Activated B cell treated with CpG ODN at 0.5 μM for 24 hours (primary cell): ENCODE data around the gene PIK3CA. TPM values are rescaled to one million over a fixed set of nuclear protein-coding genes. Genes with fewer than 3 reads are reported as not detected.
"Not testable (repeated sequence)": the region's sequence is repeated elsewhere in the genome, so short reads cannot be mapped to it uniquely, and the experiment has no call there.

Source experiments
- ATAC-seq: fragments of 200-7000 bp; cut with Tn5 transposase; one replicate; pipeline ENCODE4 v1.10.0; 2021; ENCODE audit warnings: low read depth, mild to moderate bottlenecking, moderate library complexity
- CTCF ChIA-PET: fragments of 350-600 bp; sonication (Branson Sonifier 250); formaldehyde crosslinking; loops from one replicate; lab custom pipeline; 2021; ENCODE audit warnings: antibody characterized with exemption; lab: Charles Lee
- POLR2A ChIA-PET: fragments of 350-600 bp; sonication (Branson Sonifier 250); formaldehyde crosslinking; loops from one replicate; lab custom pipeline; 2021; ENCODE audit warnings: antibody characterized with exemption; lab: Charles Lee
- DNase-seq: peaks from one replicate; pipeline ENCODE4 v3.0.0; 2022
- H3K27ac Mint-ChIP-seq: one replicate; pipeline ENCODE4 v1.8.0; 2020; ENCODE audit warnings: mixed read lengths
- H3K27me3 Mint-ChIP-seq: one replicate; pipeline ENCODE4 v1.8.0; 2021; ENCODE audit warnings: mixed read lengths
- H3K36me3 Mint-ChIP-seq: one replicate; pipeline ENCODE4 v1.8.0; 2021; ENCODE audit warnings: low read depth, mixed read lengths
- H3K4me1 Mint-ChIP-seq: one replicate; pipeline ENCODE4 v1.8.0; 2021; ENCODE audit warnings: mixed read lengths
- H3K4me3 Mint-ChIP-seq: one replicate; pipeline ENCODE4 v1.8.0; 2020; ENCODE audit warnings: mild to moderate bottlenecking, mixed read lengths
- H3K9me3 Mint-ChIP-seq: one replicate; pipeline ENCODE4 v1.8.0; 2020; ENCODE audit warnings: mixed read lengths
- intact Hi-C: fragments of 100-400 bp; cut with micrococcal nuclease; formaldehyde crosslinking; loops from one replicate; pipeline ENCODE4 v1.15.1; 2024
- total RNA-seq: library from RNA; stranded (reverse); gene quantifications from 2 replicates; pipeline ENCODE4 v1.2.3, GENCODE V29; 2022
- TF ChIP-seq, protein P1 (sequence below): fragments of 200-600 bp; IDR thresholded peaks from one replicate; pipeline ENCODE4 v1.8.0; 2022; ENCODE audit warnings: antibody characterized with exemption, mild to moderate bottlenecking

The PIK3CA gene
- total RNA-seq, 1 donor from 2014 or later, result 40.5 TPM

DNA sequence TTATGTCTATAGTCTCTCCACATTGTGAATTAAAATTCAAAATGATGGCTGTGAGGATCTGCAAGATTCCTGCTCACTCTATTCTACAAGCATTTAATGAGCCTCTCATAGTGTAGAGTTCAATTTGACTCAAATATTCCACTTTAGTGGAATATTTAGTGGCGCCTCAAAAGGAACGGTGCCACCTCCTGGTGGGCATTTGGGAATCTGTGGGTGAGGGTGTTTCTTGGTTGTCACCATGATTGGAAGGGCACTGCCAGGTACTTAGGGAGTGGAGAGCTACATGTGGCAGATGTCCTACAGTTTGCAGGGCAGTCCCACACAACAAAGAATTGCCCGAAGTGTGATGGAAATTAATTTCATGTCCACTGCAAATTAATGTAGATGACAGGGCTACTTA is 124.2 kb downstream of the PIK3CA start:
- H3K36me3 Mint-ChIP-seq, result no peaks in the 10 kb centered on the region
- H3K4me3 Mint-ChIP-seq, result no peak overlapping the region
- H3K9me3 Mint-ChIP-seq, result no peaks in the 10 kb centered on the region
- H3K4me1 Mint-ChIP-seq, result peaks cover 18% of the 10 kb centered on the region
- DNase-seq, result no peak
- TF ChIP-seq, protein P1, sequence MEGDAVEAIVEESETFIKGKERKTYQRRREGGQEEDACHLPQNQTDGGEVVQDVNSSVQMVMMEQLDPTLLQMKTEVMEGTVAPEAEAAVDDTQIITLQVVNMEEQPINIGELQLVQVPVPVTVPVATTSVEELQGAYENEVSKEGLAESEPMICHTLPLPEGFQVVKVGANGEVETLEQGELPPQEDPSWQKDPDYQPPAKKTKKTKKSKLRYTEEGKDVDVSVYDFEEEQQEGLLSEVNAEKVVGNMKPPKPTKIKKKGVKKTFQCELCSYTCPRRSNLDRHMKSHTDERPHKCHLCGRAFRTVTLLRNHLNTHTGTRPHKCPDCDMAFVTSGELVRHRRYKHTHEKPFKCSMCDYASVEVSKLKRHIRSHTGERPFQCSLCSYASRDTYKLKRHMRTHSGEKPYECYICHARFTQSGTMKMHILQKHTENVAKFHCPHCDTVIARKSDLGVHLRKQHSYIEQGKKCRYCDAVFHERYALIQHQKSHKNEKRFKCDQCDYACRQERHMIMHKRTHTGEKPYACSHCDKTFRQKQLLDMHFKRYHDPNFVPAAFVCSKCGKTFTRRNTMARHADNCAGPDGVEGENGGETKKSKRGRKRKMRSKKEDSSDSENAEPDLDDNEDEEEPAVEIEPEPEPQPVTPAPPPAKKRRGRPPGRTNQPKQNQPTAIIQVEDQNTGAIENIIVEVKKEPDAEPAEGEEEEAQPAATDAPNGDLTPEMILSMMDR, result no peak
- no peak for ATAC-seq
- ChIA-PET POLR2A (interaction anchor here (0.9 kb wide), 1 partner anchor 253 kb away, joined by 3 read pairs; no protein-coding TSS in a partner anchor), CTCF (interaction anchor here (0.9 to 1.8 kb wide), 7 partner anchors 11 to 257 kb away, joined by 3 to 5 read pairs (median 3); no protein-coding TSS in a partner anchor)
- intact Hi-C loops, result loop anchor here (1.0 kb wide), 1 partner anchor 167 kb away; no protein-coding TSS in a partner anchor
- H3K27ac Mint-ChIP-seq, result no peak overlapping the region
- H3K27me3 Mint-ChIP-seq, result peaks cover 2% of the 10 kb centered on the region

DNA sequence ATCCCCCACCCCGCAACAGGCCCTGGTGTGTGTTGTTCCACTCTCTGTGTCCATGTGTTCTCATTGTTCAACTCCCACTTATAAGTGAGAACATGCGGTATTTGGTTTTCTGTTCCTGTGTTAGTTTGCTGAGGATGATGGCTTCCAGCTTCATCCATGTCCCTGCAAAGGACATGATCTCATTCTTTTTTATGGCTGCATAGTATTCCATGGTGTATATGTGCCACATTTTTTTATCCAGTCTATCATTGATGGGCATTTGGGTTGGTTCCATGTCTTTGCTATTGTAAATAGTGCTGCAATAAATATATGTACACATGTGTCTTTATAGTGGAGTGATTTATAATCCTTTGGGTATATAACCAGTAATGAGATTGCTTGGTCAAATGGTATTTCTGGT is 126.3 kb downstream of the PIK3CA start:
- H3K9me3 Mint-ChIP-seq, POLR2A ChIA-PET, H3K4me1 Mint-ChIP-seq, intact Hi-C loops, H3K27ac Mint-ChIP-seq, H3K4me3 Mint-ChIP-seq, ATAC-seq, CTCF ChIA-PET, H3K27me3 Mint-ChIP-seq, H3K36me3 Mint-ChIP-seq, DNase-seq: not testable (repeated sequence)

DNA sequence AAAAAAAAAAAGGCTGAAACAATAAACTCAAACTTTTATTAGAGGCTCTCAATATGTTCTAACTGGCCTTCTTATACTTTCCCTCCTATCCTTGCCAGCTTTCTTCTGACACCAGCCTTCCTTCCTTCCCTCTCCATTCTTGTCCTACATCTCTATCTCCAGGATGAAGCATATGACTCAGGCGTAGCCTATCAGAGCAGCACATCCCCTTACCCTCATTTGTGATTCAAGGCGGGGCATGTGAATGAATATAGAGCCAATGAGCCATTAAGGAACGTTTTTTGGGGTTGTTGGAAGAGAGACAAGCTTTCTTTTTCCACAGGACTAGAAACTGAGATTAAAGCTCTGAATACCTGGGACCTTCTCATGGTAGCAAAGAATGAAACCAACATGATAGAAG is 127.8 kb downstream of the PIK3CA start:
- TF ChIP-seq, protein P1, result no peak
- ChIA-PET POLR2A (interaction anchor here (0.7 kb wide), 1 partner anchor 10 kb away, joined by 7 read pairs; no protein-coding TSS in a partner anchor), CTCF (no interaction called here)
- DNase-seq (no peak), ATAC-seq (no peak)
- Mint-ChIP-seq H3K4me3 (no peak overlapping the region), H3K4me1 (no peaks in the 10 kb centered on the region), H3K9me3 (no peaks in the 10 kb centered on the region), H3K36me3 (no peaks in the 10 kb centered on the region), H3K27me3 (peaks cover 6% of the 10 kb centered on the region), H3K27ac (no peak overlapping the region)
- intact Hi-C loops, result no loop called here

DNA sequence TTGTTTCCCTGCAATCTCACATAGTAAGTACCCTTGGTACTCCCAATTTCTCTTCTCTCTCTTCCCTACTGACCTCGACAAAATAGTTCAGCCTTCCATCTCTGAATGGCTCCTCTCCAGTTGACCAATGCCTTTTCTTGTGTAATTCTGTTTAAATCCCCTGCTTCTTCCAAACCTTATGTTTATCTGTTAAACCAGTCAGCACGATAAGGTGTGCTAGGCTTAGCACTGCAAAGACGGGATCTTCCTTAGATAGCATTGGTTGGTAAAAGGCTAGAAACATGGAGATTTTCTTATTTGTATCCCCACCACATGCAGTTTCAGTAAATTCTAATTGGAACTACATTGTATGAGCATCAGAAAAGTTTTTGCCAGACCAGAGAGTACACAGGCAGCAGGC is 128.6 kb downstream of the PIK3CA start:
- Mint-ChIP-seq H3K27me3 (peaks cover 6% of the 10 kb centered on the region), H3K4me1 (no peaks in the 10 kb centered on the region), H3K4me3 (no peak overlapping the region), H3K27ac (no peak overlapping the region), H3K36me3 (no peaks in the 10 kb centered on the region), H3K9me3 (no peaks in the 10 kb centered on the region)
- no peak for DNase-seq
- ChIA-PET CTCF (no interaction called here), POLR2A (no interaction called here)
- TF ChIP-seq, protein P1, result no peak
- intact Hi-C loops, result no loop called here
- no peak for ATAC-seq

DNA sequence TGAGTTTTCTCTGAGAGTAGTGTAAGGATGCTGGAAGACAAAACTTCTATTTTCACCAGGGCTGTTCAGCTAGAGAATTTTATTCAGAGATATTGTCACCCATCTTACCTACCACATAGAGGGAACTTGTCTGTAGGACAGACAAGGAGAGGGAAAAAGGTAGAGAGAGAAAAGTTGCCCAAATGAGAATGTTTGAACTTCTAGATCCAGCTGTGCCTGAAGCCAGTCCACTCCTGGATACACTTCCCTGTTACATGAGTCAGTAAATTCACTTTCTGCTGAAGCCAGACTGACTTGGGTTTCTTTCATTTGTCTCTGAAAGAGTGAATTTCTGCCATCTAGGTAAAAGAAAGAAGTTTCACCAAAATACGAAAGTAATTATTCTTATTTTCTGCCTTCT is 130.0 kb downstream of the PIK3CA start:
- H3K36me3 Mint-ChIP-seq, result no peaks in the 10 kb centered on the region
- H3K4me1 Mint-ChIP-seq, result no peaks in the 10 kb centered on the region
- H3K9me3 Mint-ChIP-seq, result no peaks in the 10 kb centered on the region
- no peak overlapping the region for H3K4me3 Mint-ChIP-seq
- POLR2A ChIA-PET, result no interaction called here
- ATAC-seq (no peak), DNase-seq (no peak)
- peaks cover 6% of the 10 kb centered on the region for H3K27me3 Mint-ChIP-seq
- no peak overlapping the region for H3K27ac Mint-ChIP-seq
- intact Hi-C loops, result no loop called here
- TF ChIP-seq, protein P1, result no peak
- CTCF ChIA-PET, result no interaction called here
